Kidney glomerular epithelial cell (primary cell): ENCODE measurements around the gene GGT5.
"Not testable (repeated sequence)": the region's sequence is repeated elsewhere in the genome, so short reads cannot be mapped to it uniquely, and the experiment has no call there.

Source experiments
- DNase-seq: peaks from one replicate; lab custom pipeline; 2025; lab: John Stamatoyannopoulos, UW

GGT5 gene

GRCh38 chr22:24262185-24262749 lies 17.4 kb upstream of the GGT5 start:
- DNase-seq: not testable (repeated sequence)

GRCh38 chr22:24259459-24259858 lies 14.6 kb upstream of the GGT5 start:
- DNase-seq: peak; percentile 26

DNA sequence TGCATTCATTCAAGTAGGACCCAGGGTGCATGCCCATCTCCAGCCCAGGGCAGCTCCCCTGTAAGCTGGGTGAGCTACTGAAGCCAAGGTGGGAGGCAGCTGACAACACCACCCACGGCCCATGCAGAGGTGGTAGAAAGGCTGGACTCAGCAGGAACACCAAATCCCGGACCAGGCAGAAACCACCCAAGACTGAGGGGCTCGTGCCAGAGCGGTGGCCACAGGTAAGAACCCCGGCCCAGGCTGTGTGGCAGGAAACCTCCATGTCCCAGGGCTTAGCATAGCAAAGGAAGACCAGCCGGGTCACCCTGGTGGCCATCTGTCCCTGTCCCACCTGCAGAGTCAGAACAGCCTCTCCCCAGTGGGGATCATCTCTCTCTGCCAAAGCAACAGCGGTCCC lies 11.9 kb upstream of the GGT5 start:
- DNase-seq: not testable (repeated sequence)

- DNase-seq: not testable (repeated sequence)
These were observed 11.3 kb upstream of the GGT5 start for GRCh38 chr22:24256136-24256535.

DNA sequence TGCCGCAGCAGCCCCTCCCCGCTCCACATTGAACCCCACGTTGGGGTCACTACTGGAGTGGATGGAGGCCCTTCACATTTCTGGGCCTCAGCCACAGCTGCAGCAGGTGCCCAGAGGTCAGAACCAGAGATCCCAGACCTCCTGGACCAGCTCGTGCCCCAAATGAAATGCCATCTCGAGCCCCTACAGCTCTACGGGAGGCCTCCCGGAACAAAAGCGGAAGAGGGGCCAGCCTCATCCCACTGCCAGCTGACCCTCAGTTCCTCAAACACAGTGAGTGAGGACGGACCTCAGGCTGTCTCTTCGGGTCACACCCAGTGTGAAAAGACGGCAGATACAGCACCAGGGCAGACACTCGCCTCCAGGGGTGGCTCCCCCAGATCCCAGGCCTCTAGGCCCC lies 8.2 kb upstream of the GGT5 start:
- not testable (repeated sequence) for DNase-seq

GRCh38 chr22:24251286-24251685 lies 6.4 kb upstream of the GGT5 start:
- DNase-seq: not testable (repeated sequence)

- DNase-seq: not testable (repeated sequence)
These were observed 4.5 kb upstream of the GGT5 start for GRCh38 chr22:24249413-24249812.

DNA sequence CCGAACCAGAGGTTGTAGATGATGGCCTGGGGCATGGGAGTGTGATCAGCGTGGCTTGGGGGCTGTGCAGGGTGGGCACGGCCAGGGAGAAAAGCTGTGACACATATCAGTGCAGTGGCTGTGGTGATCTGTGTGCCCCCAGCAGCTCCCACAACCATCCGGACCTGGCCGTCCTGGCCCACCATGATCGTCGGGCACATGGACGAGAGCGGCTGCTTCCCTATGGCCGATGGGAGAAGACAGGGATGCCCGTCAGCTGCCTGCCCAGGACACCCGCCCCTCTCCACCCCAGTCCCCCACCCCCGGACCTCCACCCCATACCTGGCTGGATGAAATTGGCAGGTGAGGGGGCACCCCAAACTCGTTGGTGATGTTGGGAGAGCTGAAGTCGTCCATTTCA lies 3.7 kb upstream of the GGT5 start:
- not testable (repeated sequence) for DNase-seq

- peak; percentile 79 for DNase-seq
These were observed 2.9 kb upstream of the GGT5 start for GRCh38 chr22:24247564-24248344.

DNA sequence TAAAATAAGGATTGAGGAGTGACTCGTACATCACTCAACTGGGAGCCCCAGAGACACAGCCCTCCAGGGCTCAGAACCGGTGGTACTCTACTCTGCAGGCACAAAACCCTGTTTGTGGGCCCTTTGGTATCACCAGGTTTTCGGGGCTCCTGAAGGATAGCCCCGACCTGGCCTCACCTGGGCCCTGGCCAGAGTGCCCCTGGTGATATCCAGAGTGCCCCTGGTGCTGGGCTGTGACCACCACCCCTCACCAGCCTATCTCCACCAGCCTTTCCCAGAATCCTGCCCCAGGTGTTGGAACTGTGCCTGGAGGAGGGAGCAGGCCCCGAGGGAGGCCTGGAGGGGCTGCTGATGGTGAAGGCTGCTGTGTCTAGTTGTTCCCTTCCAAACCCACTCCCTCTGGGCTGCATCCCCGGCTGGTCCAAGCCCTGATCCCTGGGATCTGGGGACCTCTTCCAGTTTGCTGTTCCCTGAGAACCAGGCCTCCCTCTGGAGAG lies 2.2 kb upstream of the GGT5 start:
- DNase-seq: no peak

GRCh38 chr22:24245584-24246561 lies 991 bp upstream of the GGT5 start:
- not testable (repeated sequence) for DNase-seq

- no peak for DNase-seq
These were observed 616 bp downstream of the GGT5 start for GRCh38 chr22:24244144-24244787.

DNA sequence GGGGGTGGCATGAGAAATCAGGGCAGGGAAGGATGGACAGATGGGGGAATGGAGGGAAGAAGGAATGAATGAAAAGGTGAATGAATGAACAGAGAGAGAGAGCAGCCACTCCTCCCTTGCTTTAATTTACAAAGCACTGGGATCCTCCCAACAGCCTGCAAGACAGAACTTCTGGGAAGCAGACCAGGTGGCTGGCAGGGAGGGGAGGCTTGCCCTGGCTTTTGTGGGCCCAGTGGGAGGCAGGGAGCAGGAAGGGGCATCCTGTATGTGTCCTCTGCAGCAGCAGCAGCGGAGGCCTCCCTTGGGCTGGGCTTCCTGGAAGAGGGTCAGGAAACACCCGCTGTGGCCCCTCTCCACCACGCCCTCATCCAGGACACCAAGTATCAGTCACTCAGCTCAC lies 1.5 kb downstream of the GGT5 start:
- DNase-seq: not testable (repeated sequence)

- DNase-seq: not testable (repeated sequence)
These were observed 3.7 kb downstream of the GGT5 start for GRCh38 chr22:24240985-24241692.

DNA sequence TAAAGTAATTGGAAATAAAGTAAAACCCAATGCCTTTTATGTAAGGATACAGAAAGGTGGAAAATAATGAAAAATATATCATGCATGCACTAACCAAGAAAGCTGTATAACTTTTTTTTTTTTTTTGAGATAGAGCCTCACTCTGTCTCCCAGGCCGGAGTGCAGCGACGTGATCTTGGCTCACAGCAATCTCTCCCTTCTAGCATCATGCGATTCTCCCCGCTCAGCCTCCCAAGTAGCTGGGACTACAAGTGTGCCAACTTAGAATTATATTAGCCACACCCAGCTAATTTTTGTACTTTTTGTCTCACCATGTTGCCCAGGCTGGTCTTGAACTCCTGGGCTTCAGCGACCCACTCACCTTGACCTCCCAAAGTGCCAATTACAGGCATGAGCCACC lies 4.5 kb downstream of the GGT5 start:
- no peak for DNase-seq

- DNase-seq: not testable (repeated sequence)
These were observed 6.7 kb downstream of the GGT5 start for GRCh38 chr22:24238101-24238694.

- DNase-seq: no peak
These were observed 8.2 kb downstream of the GGT5 start for GRCh38 chr22:24236656-24237055.

GRCh38 chr22:24235315-24235714 lies 9.6 kb downstream of the GGT5 start:
- DNase-seq: no peak

GRCh38 chr22:24233816-24234215 lies 11.1 kb downstream of the GGT5 start:
- no peak for DNase-seq

DNA sequence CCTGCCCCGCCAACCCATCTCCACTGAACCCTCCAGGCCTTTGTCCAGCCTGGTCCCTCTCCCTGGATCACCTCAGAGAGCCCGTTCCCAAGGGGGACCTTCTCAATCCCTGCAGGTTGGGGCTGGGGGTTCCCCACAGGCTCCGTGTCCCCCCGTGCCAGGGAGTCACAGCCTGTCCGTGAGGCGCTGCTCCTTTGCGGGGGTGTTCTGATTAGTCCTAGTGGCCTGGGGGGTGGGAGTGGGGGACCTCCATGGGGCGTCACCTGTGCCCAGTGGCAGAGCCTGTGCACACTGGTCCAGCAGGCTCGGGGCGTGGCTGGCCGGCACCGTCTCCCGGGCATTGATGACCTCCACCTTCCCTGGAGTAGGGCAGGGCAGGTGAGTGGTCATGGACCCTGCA lies 11.6 kb downstream of the GGT5 start:
- no peak for DNase-seq

DNA sequence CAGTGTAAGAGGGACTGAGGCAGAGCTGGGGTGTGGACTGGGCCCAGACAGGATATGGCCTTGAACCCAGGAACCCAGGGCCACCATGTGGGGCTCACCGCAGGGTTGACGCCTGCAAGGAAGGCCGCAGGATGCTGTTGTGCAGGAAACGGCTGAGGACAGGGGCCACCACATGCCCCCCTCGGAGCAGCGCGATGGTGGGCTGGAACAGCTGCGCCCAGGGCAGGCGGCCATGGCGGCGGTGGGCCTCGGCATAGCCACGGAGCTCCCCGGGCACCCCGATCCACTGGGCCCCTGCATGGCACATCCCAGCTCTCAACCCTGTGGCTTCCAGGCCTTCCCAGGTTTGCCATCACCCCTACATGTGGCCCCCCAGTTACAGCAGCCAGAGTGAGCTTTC lies 12.2 kb downstream of the GGT5 start:
- no peak for DNase-seq
